8988T (cell line): ENCODE results near the gene ZBTB12.

Experiments used
- DNase-seq: peaks from one replicate; pipeline ENCODE4 v3.0.0; 2011

The ZBTB12 gene

GRCh38 chr6:31896856-31897611, 4.9 kb downstream of the ZBTB12 start:
- DNase-seq: no peak

GRCh38 chr6:31896493-31896855, 5.4 kb downstream of the ZBTB12 start:
- DNase-seq: no peak

GRCh38 chr6:31892821-31893220, 9.1 kb downstream of the ZBTB12 start:
- DNase-seq: no peak

DNA sequence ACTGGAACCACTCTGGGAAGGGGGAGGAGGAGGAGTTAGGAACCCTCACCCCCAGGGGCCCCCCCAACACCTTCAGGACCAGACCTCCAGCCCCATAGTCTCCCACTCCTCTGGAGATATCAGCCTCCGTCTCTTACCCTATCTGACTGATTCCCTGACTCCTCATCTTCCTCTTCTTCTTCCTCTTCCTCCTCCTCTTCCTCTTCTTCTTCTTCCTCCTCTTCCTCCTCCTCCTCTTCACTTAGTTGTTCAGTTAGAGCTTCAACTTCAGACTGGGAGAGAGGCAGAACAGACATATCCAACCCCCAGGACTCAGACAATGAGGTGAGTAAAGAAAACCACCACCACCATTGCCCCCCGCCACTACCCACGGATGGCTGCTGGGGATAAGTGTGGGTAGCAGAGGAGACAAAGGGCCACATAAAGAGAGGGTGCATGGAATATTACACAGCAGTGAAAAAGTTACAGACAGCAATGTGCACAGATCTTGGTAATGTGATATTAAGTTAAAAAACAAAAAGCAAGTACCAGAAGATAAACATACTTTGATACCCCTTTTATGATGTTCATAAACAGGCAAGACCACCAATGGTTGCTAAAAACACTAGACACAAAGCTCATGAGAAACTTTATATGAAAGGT, 12.4 kb downstream of the ZBTB12 start:
- no peak for DNase-seq

- no peak for DNase-seq
These were observed 13.3 kb downstream of the ZBTB12 start for GRCh38 chr6:31888276-31889258.

GRCh38 chr6:31887173-31888007, 14.5 kb downstream of the ZBTB12 start:
- DNase-seq: no peak

- no peak for DNase-seq
These were observed 15.3 kb downstream of the ZBTB12 start for GRCh38 chr6:31886541-31886991.

GRCh38 chr6:31884528-31885035, 17.3 kb downstream of the ZBTB12 start:
- DNase-seq: no peak

GRCh38 chr6:31883676-31884075, 18.2 kb downstream of the ZBTB12 start:
- DNase-seq: no peak

DNA sequence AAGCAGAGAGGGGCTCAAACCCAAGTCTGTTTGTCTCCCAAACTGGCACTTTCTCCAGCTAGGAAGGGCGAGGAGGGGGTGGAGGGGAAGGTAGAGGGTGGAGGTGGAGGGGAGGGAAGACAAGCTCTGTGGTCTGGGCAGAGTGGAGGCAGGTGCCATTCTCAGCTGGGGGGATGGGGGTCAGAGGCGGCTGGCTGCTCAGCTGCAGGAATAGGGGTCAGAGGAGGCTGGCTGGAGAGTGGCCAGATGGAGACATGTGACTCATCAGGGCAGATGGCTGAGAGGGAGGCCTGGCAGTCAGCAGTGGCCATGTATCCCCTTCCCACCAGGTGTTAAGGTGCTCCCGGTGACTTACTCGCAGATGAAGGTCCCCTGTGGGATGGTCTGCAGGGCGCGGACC, 19.5 kb downstream of the ZBTB12 start:
- DNase-seq: no peak

- no peak for DNase-seq
These were observed 20.6 kb downstream of the ZBTB12 start for GRCh38 chr6:31881136-31881859.

GRCh38 chr6:31880616-31881015, 21.3 kb downstream of the ZBTB12 start:
- no peak for DNase-seq

DNA sequence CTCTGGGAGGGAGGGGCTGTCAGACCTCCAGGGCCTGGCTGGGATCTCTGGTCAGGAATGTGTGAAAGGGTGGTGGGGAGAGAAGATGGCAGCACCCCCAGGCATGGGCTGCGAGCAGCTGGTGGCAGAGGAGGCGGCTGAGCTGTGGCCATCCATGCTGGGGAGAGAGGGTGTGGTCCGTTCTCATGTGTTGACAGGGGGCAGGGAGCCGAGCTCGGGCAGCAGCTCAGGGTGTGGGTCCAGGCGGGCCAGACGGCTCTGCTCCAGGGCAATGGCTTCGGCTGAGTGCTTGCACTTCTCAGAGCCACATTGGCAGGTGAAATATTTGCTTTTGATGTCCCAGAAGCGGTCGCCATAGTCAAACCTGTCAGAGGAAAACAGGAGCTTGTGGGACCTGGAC, 22.0 kb downstream of the ZBTB12 start:
- no peak for DNase-seq

GRCh38 chr6:31879143-31879542, 22.7 kb downstream of the ZBTB12 start:
- no peak for DNase-seq

DNA sequence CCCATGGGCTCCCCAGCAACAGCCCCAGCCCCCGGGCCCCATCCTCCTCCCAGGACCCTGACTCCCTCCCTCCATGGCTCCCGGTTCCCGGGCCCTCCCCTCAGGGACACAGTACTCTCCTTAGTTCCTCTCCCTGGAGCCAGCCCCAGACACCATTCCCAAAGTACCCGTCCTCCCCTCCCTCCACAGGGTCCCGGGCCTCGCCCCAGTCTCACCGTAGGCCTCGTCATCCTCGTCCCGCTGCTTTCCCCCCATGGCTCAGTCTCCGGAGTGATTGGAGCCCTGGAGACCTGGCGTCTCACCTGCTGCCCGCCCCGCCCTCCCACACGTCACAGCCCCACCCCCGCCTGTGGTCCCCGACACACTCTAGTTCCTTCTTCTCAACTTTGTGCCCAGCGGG, 23.2 kb downstream of the ZBTB12 start, which contains the start of gene SLC44A4:
Gene SLC44A4 (minus strand): TSS at position 272 of the 400 bp plus-strand sequence. CDS start 17 bp downstream, at position 255.
- DNase-seq: no peak

DNA sequence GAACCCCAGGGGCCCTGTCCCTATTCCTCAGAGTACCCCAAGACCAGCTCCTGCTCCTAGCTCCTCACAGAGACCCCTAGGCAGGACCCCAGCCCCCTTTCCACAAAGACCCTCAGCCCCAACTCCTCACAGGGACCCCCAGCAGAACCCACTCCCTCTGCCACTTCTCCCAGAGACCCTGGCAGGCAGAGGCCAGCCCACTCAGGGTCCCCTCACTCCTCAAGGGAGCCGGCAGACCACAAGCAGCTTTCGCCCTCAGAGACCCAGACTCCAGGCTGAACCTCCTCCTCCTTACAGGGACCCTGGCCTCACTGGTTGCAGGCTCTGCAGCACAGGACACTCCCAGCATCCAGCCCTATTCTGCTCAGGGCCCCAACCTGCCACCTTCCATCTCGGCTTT, 23.7 kb downstream of the ZBTB12 start:
- DNase-seq: no peak

DNA sequence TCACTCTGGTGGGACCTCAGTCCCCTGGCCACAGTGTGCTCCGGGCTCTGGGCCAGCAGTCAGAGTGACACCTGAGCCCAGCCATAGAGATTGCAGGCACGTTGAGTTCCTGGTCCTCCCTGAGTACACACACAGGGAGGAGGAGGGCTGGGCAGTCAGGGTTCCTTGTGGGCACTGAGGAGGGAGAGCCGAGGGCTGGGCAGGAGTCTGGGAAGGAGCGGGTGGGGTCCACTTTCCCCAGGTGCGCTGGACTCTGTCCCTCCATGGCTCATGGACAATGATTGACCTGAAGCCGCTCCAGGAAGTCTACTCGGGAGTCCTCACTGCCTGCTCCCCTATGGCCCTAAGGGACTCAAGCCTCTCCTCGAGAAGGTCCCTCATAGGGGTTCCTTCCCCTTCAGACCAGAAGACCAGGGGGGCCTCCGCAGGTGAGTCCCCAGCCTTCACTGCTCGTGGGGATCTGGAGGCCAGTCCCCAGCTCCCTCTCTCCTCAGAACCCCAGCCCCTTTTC, 24.2 kb downstream of the ZBTB12 start:
- DNase-seq: no peak

DNA sequence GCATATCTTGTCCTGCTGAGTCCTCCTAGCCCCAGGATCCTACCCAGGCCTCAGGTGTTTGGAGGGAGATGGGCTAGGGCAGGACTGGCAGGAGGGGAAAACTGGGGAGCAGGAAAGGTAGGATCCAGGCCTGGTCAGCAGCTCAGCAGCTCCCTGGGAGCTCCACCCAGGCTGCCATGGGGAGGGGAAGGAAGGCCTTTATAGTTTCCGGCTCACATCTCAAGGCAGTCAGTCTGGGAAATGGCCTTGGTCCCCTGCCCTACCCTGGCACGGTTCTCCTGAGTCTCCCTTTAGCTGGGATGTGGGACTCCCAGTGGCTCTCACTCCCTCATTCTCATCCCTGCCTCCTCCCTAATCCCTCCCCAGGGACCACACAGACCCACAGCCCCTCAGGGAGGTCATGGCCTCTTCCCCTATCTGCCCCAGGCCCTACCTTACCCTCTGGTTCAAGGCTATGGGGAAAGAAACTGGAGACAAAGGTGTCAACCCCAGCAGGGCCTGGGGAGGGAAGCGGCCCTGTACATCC, 24.7 kb downstream of the ZBTB12 start:
- no peak for DNase-seq

DNA sequence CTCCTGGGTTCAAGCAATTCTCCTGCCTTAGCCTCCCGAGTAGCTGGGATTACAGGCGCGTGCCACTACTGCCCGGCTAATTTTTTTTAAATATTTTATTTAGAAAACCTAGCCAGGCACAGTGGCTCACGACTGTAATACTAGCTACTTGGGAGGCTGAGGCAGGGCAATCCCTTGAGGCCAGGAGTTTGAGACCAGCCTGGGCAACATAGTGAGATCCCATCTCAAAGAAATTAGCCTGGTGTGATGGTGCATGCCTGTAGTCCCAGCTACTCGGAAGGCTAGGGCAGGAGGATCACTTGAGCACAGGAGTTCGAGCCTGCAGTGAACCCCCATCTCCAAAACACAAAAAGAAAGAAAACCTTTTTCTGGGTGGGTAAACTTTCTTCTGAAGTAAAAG, 25.5 kb downstream of the ZBTB12 start:
- DNase-seq: no peak

- no peak for DNase-seq
These were observed 26.0 kb downstream of the ZBTB12 start for GRCh38 chr6:31875877-31876276.
